HepG2 (cell line): ENCODE results near the gene STX10. TPM values are rescaled to one million over a fixed set of nuclear protein-coding genes. Genes with fewer than 3 reads are reported as not detected.

ENCODE experiments used
- ATAC-seq: fragments of 200-7000 bp; cut with Tn5 transposase; 3 replicates; pipeline ENCODE4 v1.9.1; 2020; ENCODE audit warnings: mild to moderate bottlenecking, moderate library complexity
- BruUV-seq: library from RNA; stranded (reverse); fragments of 400-500 nt; replicated peaks from 2 replicates; lab custom pipeline; 2021; lab: Mats Ljungman, UMichigan
- CTCF ChIA-PET: fragments of 300-600 bp; formaldehyde crosslinking; extraction: SDS; loops from one replicate; lab custom pipeline; 2021; ENCODE audit warnings: low total read pairs, inconsistent platforms, low intra/inter-chr PET ratio; lab: Yijun Ruan, JAX
- POLR2A ChIA-PET: fragments of 350-600 bp; sonication (Branson Sonifier 250); formaldehyde crosslinking; loops from one replicate; lab custom pipeline; 2020; ENCODE audit warnings: antibody characterized with exemption, inconsistent platforms; lab: Yijun Ruan, JAX
- DNase-seq: peaks from one replicate; pipeline ENCODE4 v3.0.0-alpha.2; 2015; ENCODE audit warnings: low spot score
- FAIRE-seq: peaks from 3 replicates; lab custom pipeline; 2011; peaks lifted over from hg19 to GRCh38; lab: Jason Lieb, UNC
- H2AFZ ChIP-seq: one replicate; pipeline ENCODE4 v1.6.1; 2011; ENCODE audit warnings: low read length, inconsistent platforms
- H3K27ac ChIP-seq: fragments of 300-600 bp; 3 replicates; pipeline ENCODE4 v1.8.0; 2011; ENCODE audit warnings: mixed run types, mild to moderate bottlenecking, mixed read lengths, low read length, inconsistent platforms; ENCODE audit not compliant: insufficient read depth; ENCODE audit errors: extremely low read length
- H3K27me3 ChIP-seq, 2 experiments: fragments of 200-600 bp in 1 of 2; 2 replicates in 1 of 2; 3 replicates in 1 of 2; pipeline versions ENCODE4 v1.6.0 to v1.8.0; 2011; ENCODE audit warnings: low read length in 2 of 2, mild to moderate bottlenecking in 2 of 2, moderate library complexity in 2 of 2, inconsistent platforms in 1 of 2; ENCODE audit not compliant: insufficient read depth in 2 of 2, control insufficient read depth in 1 of 2
- H3K36me3 ChIP-seq, 2 experiments: fragments of 200-600 bp in 1 of 2; replicated peaks in 1 of 2; 2 replicates in 1 of 2; 3 replicates in 1 of 2; pipeline versions ENCODE4 v1.5.1 to v1.8.0; 2011; ENCODE audit warnings: low read length in 2 of 2, inconsistent platforms in 1 of 2; ENCODE audit not compliant: insufficient read depth in 2 of 2, control insufficient read depth in 1 of 2
- H3K4me1 ChIP-seq: 2 replicates; pipeline ENCODE4 v1.5.1; 2012; ENCODE audit warnings: low read length, inconsistent platforms; ENCODE audit not compliant: insufficient read depth
- H3K4me2 ChIP-seq: 2 replicates; pipeline ENCODE4 v1.6.0; 2011; ENCODE audit warnings: low read depth, low read length, inconsistent platforms
- H3K4me3 ChIP-seq, 3 experiments: fragments of 200-600 bp in 1 of 3; sonication (generic), shearing (Covaris generic) in 1 of 3; replicated peaks in 1 of 3; 2 replicates each; pipeline ENCODE4 v1.5.1; 2011 to 2016; ENCODE audit warnings: low read length in 3 of 3, inconsistent platforms in 2 of 3, low read depth in 2 of 3, mild to moderate bottlenecking in 2 of 3, control low read depth in 1 of 3, mixed read lengths in 1 of 3; ENCODE audit not compliant: insufficient read depth in 1 of 3
- H3K79me2 ChIP-seq: one replicate; pipeline ENCODE4 v1.6.1; 2011; ENCODE audit warnings: low read length, inconsistent platforms; ENCODE audit not compliant: insufficient read depth
- H3K9ac ChIP-seq: 2 replicates; pipeline ENCODE4 v1.6.0; 2011; ENCODE audit warnings: mild to moderate bottlenecking, low read depth, low read length, inconsistent platforms; ENCODE audit not compliant: insufficient read depth
- H3K9me3 ChIP-seq: 2 replicates; pipeline ENCODE4 v1.5.1; 2012; ENCODE audit warnings: mild to moderate bottlenecking, low read length
- H4K20me1 ChIP-seq: 2 replicates; pipeline ENCODE4 v1.6.0; 2011; ENCODE audit warnings: inconsistent platforms, mild to moderate bottlenecking, low read length, moderate library complexity; ENCODE audit not compliant: insufficient read depth
- AGO2 ChIP-seq: fragments of 200-400 bp; formaldehyde crosslinking; optimal IDR thresholded peaks from 2 replicates; pipeline ENCODE3; 2017; ENCODE audit warnings: mild to moderate bottlenecking, low read depth, low read length, moderate library complexity
- KDM5A ChIP-seq: fragments of 200-600 bp; sonication (generic); IDR thresholded peaks from 2 replicates; pipeline ENCODE4 v1.7.0; 2018; ENCODE audit warnings: antibody characterized with exemption, mild to moderate bottlenecking, low read length, borderline replicate concordance
- PCBP1 ChIP-seq: fragments of 200-400 bp; formaldehyde crosslinking; IDR thresholded peaks from 2 replicates; pipeline ENCODE4 v1.6.1; 2017; ENCODE audit warnings: mild to moderate bottlenecking, low read depth, low read length, borderline replicate concordance
- ZNF460 ChIP-seq: sonication (generic); formaldehyde crosslinking; IDR thresholded peaks from 2 replicates; pipeline ENCODE4 v1.5.1; 2020; ENCODE audit warnings: missing genetic modification reagents, mild to moderate bottlenecking, borderline replicate concordance
- ZNF737 ChIP-seq: sonication (generic); formaldehyde crosslinking; IDR thresholded peaks from 2 replicates; pipeline ENCODE4 v1.5.0; 2020; ENCODE audit warnings: missing genetic modification reagents, mild to moderate bottlenecking, borderline replicate concordance
- ZSCAN29 ChIP-seq: sonication (generic); formaldehyde crosslinking; conservative IDR thresholded peaks from 2 replicates; pipeline ENCODE4 v1.4.0; 2020; ENCODE audit warnings: mild to moderate bottlenecking, missing genetic modification reagents
- WGBS: methylation state at CpG from one replicate; pipeline ENCODE4 v1.1.6; 2017; ENCODE audit warnings: low lambda C conversion rate; 5-methylcytosine and 5-hydroxymethylcytosine counted together
- in situ Hi-C: cut with HindIII; loops from 2 replicates; pipeline ENCODE4 v1.10.0; 2017; ENCODE audit warnings: low pct_unique_long_range_greater_than_20kb; ENCODE audit not compliant: extremely low pct_ligation_motif_present
- intact Hi-C: fragments of 100-400 bp; cut with micrococcal nuclease; formaldehyde crosslinking; loops from one replicate; pipeline ENCODE4 v1.10.0; 2022; ENCODE audit not compliant: unreplicated experiment
- polyA plus RNA-seq, 8 experiments: library from polyadenylated mRNA; depleted of rRNA in 3 of 8; stranded (reverse) in 7 of 8; unstranded in 1 of 8; fragments of >200 nt; fragmentation: Illumina TruSeq in 4 of 8; extraction: Trizol in 4 of 8; gene quantifications; 2 replicates each; pipeline versions ENCODE4 v1.2.1 to v1.2.3, GENCODE V29; 2011 to 2016; ENCODE audit warnings: low read depth in 4 of 8, missing spikeins in 1 of 8, mixed read lengths in 1 of 8; ENCODE audit not compliant: insufficient read depth in 1 of 8
- total RNA-seq, 5 experiments: library from RNA; depleted of rRNA; stranded (reverse); fragments of >200 nt; fragmentation: Illumina TruSeq; extraction: Trizol; gene quantifications; 2 replicates each; pipeline ENCODE4 v1.2.3, GENCODE V29; 2016; ENCODE audit warnings: low read depth in 1 of 5

STX10 gene
- total and polyA plus RNA-seq, 2 of the 13 experiments (the other 11 are each of a cell fraction or from before 2014, with no cell fraction given) = 47.9 to 66.4 TPM

DNA sequence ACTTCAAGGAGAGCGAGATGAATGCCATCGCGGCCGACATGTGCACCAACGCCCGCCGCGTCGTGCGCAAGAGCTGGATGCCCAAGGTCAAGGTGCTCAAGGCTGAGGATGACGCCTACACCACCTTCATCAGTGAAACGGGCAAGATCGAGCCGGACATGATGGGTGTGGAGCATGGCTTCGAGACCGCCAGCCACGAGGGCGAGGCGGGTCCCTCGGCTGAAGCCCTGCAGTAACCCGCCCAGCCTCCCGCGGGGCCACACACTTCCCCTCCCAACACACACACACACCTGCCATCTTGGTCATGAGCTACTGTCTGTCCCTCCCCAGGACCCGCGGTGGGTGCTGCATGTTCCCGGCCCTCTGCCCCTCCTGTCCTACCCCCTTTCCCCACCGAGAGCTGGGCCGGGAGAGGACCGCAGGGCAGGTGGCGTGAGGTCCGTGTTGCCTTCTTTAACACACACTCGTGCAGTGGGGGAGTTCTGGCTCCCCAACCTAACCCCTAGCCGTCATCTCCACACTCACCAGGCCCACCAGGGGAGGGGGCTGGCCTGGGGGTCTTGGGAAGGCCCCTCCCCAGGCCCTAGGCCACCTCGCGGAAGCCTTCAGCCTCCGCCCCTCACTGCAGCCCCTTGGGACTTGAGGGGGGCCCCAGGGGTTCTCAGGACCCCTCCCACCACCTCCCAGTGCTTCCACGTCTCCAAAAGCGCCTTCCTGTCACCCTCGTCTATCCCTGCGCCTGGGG is 11.8 kb downstream of the STX10 start:
- H4K20me1 ChIP-seq = no peaks in the 10 kb centered on the region
- peaks cover 8% of the 10 kb centered on the region for H3K79me2 ChIP-seq
- POLR2A ChIA-PET = no interaction called here
- no peak overlapping the region for H3K4me3 ChIP-seq
- WGBS = 93% methylated on average over 27 of the region's 40 CpGs
- intact Hi-C loops (no loop called here), in situ Hi-C loops (no loop called here)
- no peaks in the 10 kb centered on the region for H3K9me3 ChIP-seq
- H3K4me1 ChIP-seq = peaks cover 6% of the 10 kb centered on the region
- H3K27me3 ChIP-seq = no peaks in the 10 kb centered on the region
- no peak overlapping the region for H3K9ac ChIP-seq
- H3K4me2 ChIP-seq = no peak overlapping the region
- FAIRE-seq = no peak
- no peak for DNase-seq
- no peak for ATAC-seq
- BruUV-seq = no TSS peak
- CTCF ChIA-PET = no interaction called here
- H3K36me3 ChIP-seq = peaks cover 25 to 52% of the 10 kb centered on the region in 2 experiments; a peak in 4 of 5 replicates
- no peak overlapping the region for H3K27ac ChIP-seq
- peak; percentile 88 for TF ChIP-seq AGO2
- 0 out of 2 replicates have a peak, but pooled peaks have one; percentile 10 for TF ChIP-seq PCBP1
- no peak for TF ChIP-seq KDM5A
- H2AFZ ChIP-seq = no peak overlapping the region

- Histone ChIP-seq H3K9ac (no peak overlapping the region), H3K27ac (no peak overlapping the region), H3K4me1 (no peaks in the 10 kb centered on the region), H3K27me3 (no peaks in the 10 kb centered on the region), H3K9me3 (no peaks in the 10 kb centered on the region), H3K36me3 (peaks cover 26 to 60% of the 10 kb centered on the region in 2 experiments; a peak in 4 of 5 replicates), H4K20me1 (no peaks in the 10 kb centered on the region), H3K4me3 (no peak overlapping the region), H2AFZ (no peak overlapping the region), H3K79me2 (peaks cover 15% of the 10 kb centered on the region), H3K4me2 (no peak overlapping the region)
- ATAC-seq = no peak
- no TSS peak for BruUV-seq
- 98% methylated on average over 21 of the region's 28 CpGs for WGBS
- POLR2A ChIA-PET = no interaction called here
- TF ChIP-seq ZNF737 (no peak), ZNF460 (CRISPR knock-in tag) (no peak), AGO2 (peak; percentile 55), ZSCAN29 (CRISPR knock-in tag) (no peak)
- DNase-seq = no peak
- in situ Hi-C loops (no loop called here), intact Hi-C loops (no loop called here)
- CTCF ChIA-PET = no interaction called here
- FAIRE-seq = no peak
Measured at GRCh38 chr19:13137290-13137794, 12.8 kb downstream of the STX10 start.
